HG02571 (cell line): ENCODE measurements around the gene CLDN3.
"Not testable (repeated sequence)": the region's sequence is repeated elsewhere in the genome, so short reads cannot be mapped to it uniquely, and the experiment has no call there.

Experiments
- ATAC-seq: cut with Tn5 transposase; IDR thresholded peaks from one replicate; pipeline ENCODE4 v1.9.1; 2021; ENCODE audit warnings: mild to moderate bottlenecking, moderate library complexity; ENCODE audit not compliant: unreplicated experiment

Gene CLDN3

GRCh38 chr7:73770002-73770859 lies at the start of gene CLDN3:
Gene CLDN3 (minus strand): TSS chr7:73770270. CDS start chr7:73770049, 221 bp downstream.
- no peak for ATAC-seq

GRCh38 chr7:73817121-73817520 lies 47.1 kb upstream of the CLDN3 start:
- ATAC-seq = no peak

DNA sequence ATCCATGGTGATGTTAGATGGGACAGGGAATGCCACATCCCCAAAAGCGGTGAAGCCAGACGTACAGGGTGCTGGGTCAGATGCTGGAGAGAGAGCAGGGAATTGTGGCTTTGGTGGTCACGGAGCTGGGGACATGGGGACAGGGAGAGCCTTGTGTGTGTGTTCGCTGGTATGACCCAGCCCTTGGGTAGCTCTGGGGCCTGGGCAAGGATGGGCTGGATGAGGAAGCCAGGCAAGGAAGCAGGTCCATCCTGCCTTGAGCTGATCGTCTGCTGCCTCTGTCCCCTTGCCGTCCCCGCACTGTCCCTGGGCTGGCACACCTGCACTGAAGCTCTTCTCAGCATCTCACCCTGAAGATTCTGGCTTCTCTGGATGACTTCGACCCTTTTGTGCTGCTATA lies 45.4 kb upstream of the CLDN3 start:
- ATAC-seq = no peak

DNA sequence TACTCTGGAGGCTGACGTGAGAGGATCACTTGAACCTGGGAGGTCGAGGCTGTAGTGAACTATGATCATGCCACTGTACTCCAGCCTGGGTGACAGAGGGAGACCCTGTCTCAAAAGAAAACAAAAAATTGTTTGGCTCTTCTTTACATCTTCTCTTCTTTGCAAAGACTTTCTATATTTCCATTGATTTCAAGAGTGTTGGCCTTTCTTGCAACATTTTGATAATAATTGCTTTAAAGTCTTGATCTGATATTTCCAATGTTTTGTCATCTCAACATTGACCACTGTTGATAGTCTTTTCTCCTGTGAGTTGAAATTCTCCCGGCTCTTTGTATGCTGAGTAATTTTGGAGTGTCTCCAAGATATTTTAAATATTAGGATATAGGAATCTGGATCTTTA lies 42.9 kb upstream of the CLDN3 start:
- no peak for ATAC-seq

- no peak for ATAC-seq
Measured at GRCh38 chr7:73811760-73812168, 41.7 kb upstream of the CLDN3 start.

DNA sequence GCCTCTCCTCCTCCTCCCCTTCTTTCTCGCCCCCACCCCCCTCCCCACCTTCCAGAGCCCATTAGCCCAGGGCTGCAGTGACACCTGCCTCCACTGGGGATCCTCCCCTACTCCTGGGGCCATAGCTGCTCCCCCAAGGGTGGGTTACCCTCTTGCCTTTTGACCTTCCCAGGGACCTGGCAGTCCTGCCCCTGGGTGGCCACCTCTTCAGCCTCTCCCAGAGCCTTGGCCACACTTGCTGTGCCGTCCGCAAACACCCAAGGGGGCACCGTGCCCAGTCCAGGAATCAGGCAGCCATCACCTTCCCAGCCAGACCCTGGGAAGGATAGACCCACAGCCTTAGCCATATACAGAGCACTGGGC lies 40.9 kb upstream of the CLDN3 start:
- ATAC-seq = no peak

GRCh38 chr7:73809467-73809951 lies 39.4 kb upstream of the CLDN3 start:
- ATAC-seq = no peak

DNA sequence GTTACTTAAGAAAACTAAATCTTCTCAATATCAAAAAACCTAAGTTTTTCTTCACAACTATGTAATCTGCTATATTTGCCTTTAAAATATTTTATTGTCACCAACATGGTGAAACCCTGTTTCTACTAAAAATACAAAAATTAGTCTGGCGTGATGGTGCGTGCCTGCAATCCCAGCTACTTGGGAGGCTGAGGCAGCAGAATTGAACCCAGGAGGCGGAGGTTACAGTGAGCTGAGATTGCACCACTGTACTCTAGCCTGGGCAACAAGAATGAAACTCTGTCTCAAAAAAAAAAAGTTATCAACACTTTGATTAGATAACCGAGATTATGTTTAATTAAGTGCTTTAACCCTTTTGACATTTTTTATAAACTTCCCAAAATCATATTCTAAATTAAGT lies 32.4 kb upstream of the CLDN3 start:
- ATAC-seq = no peak

DNA sequence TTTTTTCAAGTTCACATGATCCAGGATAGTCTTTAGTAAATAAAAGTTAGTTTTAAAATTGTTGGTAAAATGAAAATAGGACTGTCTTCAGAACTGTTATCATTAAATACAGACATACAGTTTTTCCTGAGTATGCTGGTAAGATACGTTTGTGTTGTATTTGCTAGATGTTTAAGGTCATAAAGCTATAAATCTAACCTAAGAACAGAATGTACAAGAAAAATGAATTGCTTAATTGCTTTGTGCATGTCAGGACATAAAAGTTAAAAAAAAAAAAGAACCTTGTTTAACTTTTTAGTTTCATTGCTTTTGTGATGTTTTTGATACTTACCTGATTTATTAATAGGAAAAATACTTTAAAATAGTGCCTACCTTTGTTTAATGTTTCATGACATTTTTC lies 31.5 kb upstream of the CLDN3 start:
- ATAC-seq = no peak

- no peak for ATAC-seq
Measured at GRCh38 chr7:73799282-73800141, 29.4 kb upstream of the CLDN3 start.

DNA sequence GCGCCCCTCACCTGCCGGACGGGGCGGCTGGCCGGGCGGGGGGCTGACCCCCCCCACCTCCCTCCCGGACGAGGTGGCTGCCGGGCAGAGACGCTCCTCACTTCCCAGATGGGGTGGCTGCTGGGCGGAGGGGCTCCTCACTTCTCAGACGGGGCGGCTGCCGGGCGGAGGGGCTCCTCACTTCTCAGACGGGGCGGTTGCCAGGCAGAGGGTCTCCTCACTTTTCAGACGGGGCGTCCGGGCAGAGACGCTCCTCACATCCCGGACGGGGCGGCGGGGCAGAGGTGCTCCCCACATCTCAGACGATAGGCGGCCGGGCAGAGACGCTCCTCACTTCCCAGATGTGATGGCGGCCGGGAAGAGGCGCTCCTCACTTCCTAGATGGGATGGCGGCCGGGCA lies 27.1 kb upstream of the CLDN3 start:
- not testable (repeated sequence) for ATAC-seq

DNA sequence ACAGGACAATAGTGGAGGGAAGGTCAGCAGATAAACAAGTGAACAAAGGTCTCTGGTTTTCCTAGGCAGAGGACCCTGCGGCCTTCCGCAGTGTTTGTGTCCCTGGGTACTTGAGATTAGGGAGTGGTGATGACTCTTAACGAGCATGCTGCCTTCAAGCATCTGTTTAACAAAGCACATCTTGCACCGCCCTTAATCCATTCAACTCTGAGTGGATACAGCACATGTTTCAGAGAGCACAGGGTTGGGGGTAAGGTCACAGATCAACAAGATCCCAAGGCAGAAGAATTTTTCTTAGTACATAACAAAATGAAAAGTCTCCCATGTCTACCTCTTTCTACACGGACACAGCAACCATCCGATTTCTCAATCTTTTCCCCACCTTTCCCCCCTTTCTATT lies 26.6 kb upstream of the CLDN3 start:
- ATAC-seq = not testable (repeated sequence)

DNA sequence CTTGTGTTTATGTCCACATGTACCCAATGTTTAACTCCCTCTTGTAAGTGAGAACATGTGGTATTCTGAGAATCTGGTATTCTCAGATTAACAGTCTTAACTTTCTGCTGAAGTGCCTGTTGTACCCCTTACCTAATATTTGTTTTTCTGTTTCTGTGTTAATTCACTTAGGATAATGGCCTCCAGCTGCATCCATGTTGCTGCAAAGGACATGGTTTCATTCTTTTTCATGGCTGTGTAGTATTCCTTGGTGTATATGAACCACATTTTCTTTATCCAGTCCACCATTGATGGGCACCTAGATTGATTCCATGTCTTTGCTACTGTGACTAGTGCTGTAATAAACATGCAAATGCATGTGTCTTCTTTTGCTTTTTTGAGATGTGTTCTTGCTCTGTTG lies 25.1 kb upstream of the CLDN3 start:
- ATAC-seq = not testable (repeated sequence)

DNA sequence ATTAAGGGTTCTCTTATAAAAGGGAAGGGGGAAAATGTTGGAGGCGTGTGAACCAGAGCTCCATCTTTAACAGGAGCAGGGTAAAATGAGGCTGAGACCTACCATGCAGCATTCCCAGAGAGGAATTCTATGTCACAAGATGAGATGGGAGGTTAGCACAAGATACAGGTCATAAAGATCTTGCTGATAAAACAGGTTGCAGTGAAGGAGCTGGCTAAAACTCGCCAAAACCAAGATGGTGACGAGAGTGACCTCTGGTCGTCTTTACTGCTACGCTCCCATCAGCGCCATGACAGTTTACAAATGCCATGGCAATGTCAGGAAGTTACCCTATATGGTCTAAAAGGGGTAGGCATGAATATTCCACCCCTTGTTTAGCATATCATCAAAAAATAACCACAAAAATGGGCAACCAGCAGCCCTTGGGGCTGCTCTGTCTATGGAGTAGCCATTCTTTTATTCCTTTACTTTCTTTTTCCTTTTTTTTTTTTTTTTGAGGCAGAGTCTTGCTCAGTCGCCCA lies 21.2 kb upstream of the CLDN3 start:
- ATAC-seq = not testable (repeated sequence)

- no peak for ATAC-seq
Measured at GRCh38 chr7:73789051-73789450, 19.0 kb upstream of the CLDN3 start.

- not testable (repeated sequence) for ATAC-seq
Measured at GRCh38 chr7:73787786-73788048, 17.6 kb upstream of the CLDN3 start.

GRCh38 chr7:73786588-73786987 lies 16.5 kb upstream of the CLDN3 start:
- ATAC-seq = no peak

- no peak for ATAC-seq
Measured at GRCh38 chr7:73779517-73779916, 9.4 kb upstream of the CLDN3 start.

- ATAC-seq = no peak
Measured at GRCh38 chr7:73778801-73779389, 8.8 kb upstream of the CLDN3 start.

- ATAC-seq = no peak
Measured at GRCh38 chr7:73774923-73775322, 4.9 kb upstream of the CLDN3 start.

- ATAC-seq = no peak
Measured at GRCh38 chr7:73773700-73774517, 3.8 kb upstream of the CLDN3 start.
